HG02678 (cell line): ENCODE results near the gene FKBP15.

Source experiments
- ATAC-seq: cut with Tn5 transposase; IDR thresholded peaks from one replicate; pipeline ENCODE4 v1.9.1; 2021; ENCODE audit warnings: mild to moderate bottlenecking, moderate library complexity; ENCODE audit not compliant: unreplicated experiment

The FKBP15 gene

DNA sequence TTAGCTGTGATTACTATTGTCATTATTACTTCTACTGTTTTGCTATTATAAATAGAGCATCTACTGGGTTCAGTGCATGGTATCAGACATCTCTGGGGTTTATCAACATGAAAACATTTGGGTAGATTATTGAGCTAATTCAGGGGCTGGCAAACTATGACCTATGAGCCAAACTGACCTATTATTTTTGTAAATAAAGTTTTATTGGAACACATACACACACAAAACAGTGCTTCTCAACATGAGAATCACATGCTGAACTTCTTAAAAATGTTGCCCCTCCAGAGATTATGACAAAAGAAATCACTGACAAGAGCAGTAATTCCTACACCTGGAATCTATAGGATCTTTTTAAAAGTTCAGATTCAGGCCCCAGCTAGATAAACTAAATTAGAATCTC, 39.9 kb downstream of the FKBP15 start:
- ATAC-seq: no peak

DNA sequence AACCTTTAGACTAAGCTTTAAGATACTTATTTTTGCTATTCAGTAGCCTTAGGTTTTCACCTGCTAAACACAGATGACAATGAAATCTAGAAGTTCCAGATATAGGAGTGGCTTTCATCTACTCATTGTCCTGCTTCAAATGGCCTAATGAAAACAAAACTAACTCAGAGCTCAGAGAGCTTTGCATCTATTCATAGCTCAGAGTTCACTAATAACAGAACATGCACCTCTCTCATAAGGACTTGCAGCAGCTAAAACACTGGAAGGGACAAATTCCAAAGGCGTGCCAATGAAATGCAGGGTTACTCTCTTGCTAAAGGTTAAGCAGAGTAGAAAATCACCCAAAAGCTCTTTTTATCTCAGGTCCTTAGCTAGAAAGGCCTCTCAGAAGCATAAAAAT, 41.2 kb downstream of the FKBP15 start:
- no peak for ATAC-seq

DNA sequence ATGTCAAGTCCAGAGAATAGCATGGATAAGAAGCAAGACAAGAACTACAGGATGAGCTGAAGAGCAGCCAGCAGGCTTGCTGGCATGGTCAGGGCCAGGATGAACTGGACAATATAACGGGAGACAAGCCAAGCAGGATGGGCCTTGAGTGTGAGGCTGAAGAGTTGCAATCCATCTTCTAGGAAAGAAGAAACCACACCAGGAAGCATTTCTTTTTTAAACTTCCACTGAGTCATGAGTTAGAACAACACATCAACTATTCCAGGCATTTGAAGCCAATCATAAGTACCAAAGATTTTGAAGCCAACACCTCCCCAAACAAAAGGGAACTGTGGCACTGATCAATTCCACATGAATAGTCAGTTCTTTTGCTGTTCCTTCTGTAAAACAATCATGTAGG, 43.0 kb downstream of the FKBP15 start:
- no peak for ATAC-seq

DNA sequence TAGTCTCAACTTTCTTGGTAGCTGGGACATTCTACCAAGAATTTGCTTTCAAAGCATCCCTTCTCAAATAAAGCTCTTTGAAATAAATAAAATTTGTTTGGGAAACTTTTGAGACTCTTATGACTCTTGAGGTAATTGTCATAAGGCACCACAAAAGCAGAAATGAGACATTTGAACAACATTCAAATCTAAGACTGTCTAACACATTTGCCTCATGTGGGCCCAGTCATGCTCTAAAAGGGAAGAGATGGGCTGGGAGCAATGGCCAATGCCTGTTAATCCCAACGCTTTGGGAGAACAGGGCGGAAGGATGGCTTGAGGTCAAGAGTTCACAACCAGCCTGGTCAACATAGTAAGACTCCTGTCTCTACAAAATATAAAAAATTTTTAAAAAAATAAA, 43.8 kb downstream of the FKBP15 start:
- ATAC-seq: no peak

DNA sequence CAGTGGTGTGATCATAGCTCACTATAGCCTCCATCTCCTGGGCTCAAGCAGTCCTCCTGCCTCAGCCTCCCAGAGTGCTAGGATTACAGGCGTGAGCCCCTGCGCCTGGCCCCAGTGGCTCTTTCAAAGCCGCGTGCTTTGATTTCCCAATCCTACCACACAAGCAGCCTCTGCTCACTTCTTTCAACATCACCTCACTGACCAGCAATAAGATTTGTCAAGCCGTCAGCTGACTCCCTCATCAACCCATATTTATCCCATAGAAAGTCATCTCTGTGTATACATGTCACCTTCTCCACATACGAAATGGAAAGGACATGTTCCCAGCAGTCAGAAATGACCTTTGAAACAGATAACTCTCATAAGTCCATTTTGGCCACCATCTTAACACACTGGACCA, 44.3 kb downstream of the FKBP15 start:
- no peak for ATAC-seq

DNA sequence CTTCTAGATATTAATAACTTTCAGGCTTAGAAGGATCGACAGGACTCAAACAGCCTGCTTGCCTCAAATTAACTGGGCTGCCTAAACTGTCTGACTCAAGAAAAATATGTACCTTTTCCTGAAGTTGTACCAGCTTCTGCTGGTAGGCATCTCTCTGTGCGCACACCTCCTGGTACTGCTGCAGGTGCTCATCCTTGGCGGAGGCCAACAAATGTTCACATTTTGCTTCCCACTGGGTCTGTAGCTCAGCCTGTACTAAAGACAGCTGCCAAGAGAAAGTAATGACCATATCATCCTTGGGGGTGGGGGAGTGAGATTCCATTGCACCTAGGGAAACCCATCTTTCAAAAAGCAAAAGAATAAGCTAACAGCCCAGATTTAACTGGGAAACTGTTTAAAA, 47.7 kb downstream of the FKBP15 start:
- no peak for ATAC-seq

DNA sequence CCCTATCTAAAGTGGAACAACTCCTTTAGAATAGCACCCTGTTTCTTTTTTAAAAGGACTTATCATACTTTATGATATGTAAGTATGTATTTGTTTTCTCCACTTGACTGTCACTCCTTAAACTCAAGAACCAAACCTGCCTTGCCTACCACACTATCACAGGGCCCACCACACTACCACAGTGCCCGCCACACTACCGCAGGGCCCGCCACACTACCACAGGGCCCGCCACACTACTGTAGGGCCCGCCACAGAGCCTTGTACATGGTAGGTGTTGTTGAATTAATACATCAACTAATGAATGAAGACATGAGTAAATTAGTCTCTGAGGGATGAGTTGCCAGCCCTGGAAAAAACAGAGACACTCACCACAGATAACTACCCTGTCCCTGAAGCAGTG, 52.3 kb downstream of the FKBP15 start:
- no peak for ATAC-seq

DNA sequence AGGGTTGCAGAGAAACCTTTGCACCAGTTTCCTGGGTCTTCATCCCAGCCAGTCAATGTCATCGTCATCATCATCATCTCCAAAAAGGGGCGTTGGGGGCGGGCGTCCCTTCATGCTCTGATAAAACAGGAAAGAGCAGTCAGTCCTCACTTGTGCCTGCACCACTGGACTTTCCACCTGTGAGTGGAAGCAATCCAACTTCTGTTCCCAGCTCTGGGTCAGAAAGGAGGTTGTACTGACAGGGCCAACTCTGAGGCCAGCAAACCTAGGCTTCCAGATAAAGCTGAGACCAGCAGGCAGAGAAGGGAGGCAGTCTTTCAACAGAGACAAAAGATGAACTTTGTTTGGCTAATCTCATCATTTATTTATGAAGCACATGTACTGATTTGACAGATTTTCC, 55.0 kb downstream of the FKBP15 start:
- ATAC-seq: no peak

DNA sequence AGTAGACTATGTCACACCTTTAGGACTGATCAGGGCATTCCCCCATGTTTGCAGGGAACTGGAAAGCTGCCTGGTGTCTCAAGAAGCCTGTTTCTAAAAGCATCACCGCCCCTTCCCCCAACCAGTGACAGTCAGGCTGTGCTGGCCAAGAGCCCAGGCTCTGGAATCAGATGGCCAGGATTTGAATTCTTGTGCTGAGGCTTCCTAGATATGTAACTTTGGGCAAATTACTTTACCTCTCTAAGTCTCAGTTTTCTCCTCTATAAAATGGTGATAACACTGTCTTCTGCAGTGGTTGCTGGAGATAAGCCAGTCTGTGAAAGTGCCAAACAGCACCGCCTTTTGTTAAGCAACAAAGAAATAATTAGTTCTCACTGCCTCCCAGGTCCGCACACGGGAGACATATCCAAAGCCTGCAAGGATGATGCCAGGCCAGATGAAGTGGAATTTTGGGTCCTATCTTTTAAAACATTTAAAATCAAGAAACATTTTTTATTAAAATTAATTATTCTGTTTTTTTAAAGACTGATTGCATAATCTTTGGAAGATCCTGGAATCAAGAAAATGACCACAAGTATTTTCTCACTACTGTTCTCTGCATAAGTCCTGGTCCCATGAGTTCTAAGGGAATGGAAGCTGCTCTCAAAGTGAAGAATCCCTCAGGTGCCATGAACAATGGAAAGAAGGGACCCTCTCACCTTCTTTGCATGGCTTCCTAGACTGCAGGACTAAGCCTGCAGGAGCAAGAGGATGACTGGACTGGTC, 56.4 kb downstream of the FKBP15 start:
- no peak for ATAC-seq

DNA sequence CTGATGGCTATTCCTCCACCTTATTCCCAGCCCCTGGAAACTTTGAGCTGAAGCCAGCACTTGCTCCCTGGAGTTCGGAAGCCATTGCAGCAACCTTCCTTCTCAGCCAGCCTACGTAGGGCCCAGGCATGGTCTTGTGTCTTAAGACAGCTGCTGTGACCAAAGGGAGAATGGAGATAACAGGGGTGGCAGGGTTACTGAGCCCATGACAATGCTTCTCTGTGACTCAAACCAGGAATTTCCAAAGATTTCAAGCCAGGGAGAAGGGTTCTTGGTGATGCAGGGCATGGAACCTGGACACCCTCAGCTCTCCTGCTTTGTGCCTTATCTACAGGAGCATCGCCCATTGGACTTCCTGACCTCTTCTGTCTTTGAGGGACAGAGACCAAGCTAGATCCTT, 58.1 kb downstream of the FKBP15 start:
- ATAC-seq: no peak

DNA sequence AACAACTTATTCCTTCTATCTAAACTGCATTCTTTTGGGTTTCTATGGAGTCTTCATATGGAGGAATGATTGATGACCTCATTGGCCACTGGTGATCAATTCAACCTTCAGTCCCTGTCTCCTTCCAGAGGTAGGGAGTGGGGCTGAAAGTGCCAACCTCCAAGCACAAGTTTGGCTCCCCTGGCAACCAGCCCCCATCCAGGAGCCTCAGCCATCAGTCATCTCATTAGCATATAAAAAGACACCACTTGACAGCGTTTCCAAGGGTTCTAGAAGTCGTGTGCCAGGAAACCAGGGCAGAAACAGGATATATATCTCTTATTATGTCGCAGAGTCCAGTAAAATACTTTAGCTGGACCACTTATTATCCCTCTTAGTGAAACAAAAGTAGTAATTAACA, 60.5 kb downstream of the FKBP15 start:
- ATAC-seq: no peak

DNA sequence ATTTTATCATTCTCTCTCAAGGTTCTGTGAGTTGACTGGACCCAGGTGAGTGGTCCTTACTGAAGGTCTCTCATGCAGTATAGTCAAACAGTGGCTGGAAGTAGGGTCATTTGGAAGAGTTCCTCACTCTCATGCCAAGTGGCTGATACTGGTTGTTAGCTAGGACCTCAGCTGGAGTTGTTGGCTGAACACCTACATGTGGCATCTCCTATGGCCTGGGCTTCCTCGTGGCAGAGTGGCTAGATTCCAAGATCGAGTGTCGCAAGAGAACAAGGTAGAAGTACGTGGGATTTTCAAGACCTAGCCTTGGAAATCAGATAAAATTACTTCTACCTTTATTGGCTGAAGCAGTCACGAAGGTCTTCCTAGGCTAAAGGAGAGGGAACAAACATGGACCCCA, 62.6 kb downstream of the FKBP15 start:
- no peak for ATAC-seq

DNA sequence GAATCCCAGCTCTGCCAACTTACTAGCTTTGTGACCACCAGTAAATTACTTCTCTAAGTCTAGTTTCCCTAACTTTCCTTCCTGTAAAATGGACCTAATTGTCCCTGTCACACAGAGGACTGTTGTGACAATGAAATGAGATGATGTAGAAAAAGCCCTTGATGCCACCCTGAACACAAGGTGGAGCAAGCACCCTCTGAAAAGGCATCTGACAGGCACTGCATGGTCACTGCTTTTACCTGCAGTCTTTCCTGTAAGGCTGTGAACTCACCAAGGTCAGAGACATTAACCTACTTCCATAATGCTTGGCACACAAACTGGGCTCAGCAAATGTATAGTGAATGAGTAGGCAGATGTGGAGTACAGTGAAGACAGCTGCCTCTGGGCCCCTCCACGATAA, 64.2 kb downstream of the FKBP15 start:
- no peak for ATAC-seq

DNA sequence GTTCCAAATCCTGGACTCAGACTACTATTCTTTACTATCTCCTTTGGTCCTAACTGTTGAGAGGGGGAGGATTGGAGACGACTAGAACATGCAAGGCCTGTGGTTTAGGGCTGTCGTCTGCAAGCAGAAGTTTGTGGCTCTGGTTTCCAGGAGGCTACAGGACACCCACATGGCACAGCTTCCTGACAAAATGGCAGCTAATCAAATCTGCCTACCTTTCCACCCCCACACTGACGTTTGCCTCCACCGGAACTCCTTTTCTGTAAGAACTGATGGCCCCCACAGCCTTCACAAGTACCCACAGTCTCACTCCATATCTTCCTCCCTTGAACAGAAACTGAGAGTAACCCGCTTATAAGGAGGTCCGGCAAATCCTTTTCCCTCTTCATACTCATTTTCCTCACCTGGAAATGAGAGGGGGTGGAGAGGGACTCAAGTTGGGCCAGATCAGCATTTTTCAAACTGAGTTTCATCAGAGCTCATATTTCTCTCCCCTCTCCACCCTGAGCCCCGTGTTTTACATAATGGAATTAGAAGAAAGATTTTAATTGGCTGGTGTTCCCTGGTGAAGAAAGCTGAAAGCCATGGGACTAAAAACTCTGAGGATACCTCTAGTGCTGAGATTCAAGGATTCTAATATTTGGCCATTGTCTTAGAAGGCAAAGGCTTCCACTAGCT, 65.0 kb downstream of the FKBP15 start:
- no peak for ATAC-seq

DNA sequence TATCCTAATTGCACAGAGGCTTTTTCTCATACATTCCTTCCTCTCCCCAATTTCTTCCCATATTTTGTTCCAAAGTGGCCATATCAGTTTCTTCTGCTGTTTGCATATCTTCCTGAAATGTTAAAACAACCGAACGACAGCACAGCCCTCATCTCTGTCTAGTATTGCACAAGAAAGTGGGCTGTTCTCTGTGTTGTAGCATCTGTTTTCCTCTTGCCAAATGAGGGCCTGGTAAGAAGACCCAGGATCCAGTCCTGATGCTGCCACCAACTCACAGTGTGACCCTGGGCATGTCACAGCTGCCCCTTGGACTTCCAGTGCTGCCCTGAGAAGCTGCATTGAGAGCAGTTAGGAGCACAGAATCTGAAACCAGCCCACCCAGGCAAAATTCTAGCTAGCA, 66.1 kb downstream of the FKBP15 start:
- no peak for ATAC-seq

DNA sequence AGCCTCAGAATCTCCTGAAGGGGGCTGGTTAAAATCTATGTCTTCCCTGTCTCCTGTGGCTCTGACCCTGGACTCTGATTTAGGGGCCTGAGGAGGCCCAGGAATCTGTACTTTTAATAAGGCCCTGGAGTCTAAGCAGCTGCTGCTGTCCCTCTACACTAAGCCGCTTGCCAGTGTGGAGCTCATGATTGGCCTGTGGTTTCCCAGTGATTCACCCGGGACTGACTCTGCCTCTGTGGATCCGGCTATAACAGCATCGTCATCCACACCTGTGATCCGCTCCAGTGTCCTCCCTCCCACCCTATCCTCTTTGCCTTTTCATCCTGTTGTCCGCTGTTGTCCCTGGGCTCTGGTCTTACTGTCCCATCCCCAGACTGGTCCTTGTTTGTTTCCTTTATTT, 66.6 kb downstream of the FKBP15 start:
- no peak for ATAC-seq

DNA sequence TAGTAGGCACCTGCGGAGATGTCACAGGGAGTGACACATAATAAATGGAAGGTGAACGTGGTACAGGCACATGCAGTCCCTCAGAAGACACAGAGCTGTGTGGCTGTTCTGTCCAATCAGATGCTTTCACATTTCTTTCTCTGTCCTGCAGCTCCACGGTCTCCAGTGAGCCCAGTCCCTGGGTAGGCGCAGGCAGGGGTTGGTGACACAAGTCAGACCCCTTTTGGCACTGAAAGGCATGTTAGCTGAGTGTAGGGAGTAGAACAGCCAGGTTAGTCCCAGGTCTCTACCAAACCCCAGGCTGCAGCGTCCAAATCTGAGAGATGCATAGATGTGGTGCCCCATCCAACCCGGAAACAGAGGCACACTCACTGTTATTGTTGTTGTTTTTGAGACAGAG, 67.5 kb downstream of the FKBP15 start:
- no peak for ATAC-seq

DNA sequence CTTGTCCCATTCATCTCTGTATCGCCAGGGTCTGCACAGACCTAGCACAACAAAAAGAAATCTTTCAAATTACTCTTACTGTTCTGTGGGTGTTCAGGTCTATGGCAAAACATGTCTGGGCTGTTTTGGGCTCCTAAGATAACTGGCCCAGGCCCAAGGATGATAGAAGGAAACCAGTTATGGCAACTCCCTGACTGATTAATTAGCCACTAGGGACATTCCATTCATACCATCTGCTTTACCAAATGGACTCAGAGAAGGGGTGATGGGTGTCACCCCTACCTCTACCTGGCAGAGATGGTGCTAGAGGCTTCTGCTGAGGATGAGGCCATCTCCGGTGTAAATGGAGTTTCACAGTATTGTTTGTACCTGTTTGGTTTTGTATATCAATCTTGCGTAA, 68.4 kb downstream of the FKBP15 start:
- no peak for ATAC-seq

DNA sequence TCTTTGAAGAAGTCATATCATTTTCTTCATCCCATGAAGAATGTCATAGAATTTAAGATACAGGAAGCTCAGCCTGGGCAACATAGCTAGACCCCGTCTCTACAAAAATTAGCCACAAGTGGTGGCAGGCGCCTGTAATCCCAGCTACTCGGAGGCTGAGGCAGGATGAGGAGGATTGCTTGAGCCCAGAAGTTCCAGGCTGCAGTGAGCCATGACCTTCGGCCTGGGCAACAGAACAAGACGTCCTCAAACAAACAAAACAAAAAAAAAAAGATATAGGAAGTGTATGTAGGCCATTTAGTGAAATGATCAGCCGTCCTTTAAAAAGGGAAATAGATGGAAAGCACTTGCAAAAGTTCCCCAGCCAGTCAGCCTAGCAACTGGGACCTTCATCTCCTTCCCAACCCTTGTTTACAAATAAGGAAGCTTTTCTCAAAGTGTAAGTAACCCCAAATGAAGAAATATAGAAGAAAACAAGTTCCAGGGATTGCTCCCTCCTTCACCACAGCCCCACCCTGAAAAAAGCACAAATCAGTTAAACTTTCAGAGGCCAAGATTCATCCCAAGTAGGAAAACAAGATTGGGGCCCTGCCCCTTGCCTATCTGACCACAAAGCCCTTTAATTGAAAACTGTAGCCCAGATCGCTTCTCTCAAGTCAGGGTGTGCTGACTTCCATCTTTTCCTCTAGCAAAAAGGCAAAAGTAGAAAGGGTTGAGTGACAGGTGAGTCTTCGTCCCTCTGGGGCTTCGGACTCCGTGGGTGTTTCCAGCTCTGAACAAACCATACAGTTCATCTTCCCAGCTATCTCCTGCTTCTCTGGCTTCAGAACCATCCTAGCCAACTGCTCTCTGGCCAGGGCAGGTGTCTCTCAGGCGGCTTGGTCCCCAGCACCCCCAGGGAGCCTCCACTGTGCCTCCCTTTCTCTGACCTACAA, 69.1 kb downstream of the FKBP15 start:
- ATAC-seq: no peak

DNA sequence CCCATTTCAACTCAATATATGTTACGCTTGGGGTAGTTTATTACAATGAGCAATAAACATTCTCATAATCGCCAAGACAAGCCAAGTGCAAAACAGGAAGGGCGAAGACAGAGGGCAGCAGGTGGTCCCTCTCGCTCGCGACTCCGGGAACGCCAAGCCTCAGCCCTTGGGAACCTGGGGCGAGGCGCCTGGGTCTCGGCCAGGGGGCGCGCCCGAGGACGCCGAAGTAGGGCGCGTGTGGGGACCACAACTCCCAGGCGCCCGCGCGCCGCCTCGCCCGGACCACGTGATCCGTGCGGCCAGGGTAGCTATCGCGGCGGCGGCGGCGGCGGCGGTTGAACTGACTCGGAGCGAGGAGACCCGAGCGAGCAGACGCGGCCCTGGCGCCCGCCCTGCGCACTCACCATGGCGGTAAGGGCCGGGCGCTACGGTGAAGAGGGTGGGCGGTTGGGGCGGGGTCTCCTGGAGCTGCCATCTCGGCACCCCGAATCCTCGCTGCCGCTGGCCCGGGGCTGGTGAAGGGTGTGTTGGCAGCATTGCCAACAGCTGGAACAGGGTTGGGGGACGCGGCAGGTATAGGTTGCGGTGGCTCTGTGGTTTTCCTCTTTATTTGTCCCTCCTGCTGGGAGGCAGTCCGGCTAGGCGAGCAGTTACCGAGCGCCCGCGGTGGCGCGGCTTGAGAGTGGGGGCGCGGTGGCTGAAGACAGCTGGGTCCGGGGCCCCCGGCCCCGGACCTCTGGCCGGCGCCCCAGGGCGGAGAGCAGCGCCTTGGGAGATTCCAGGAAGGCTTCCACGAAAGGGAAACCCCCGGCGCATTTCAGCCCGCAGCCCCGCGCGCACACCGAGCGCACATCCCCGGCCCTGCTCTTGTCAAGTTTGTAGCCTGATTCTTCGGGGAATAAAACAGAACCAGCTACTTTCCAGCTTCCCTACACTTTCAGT, 70.1 kb downstream of the FKBP15 start, which contains the start of gene SLC31A2:
SLC31A2 (plus strand) TSS at position 338 of the 942 bp plus-strand sequence; CDS start at position 406, 68 bp downstream.
- ATAC-seq: peak; percentile 96
